Femur (tissue), 1 donor: ENCODE data around the gene PIK3AP1.

Experiments
- DNase-seq: peaks from one replicate; pipeline ENCODE4 v3.0.0-alpha.2; 2017

Gene PIK3AP1

DNA sequence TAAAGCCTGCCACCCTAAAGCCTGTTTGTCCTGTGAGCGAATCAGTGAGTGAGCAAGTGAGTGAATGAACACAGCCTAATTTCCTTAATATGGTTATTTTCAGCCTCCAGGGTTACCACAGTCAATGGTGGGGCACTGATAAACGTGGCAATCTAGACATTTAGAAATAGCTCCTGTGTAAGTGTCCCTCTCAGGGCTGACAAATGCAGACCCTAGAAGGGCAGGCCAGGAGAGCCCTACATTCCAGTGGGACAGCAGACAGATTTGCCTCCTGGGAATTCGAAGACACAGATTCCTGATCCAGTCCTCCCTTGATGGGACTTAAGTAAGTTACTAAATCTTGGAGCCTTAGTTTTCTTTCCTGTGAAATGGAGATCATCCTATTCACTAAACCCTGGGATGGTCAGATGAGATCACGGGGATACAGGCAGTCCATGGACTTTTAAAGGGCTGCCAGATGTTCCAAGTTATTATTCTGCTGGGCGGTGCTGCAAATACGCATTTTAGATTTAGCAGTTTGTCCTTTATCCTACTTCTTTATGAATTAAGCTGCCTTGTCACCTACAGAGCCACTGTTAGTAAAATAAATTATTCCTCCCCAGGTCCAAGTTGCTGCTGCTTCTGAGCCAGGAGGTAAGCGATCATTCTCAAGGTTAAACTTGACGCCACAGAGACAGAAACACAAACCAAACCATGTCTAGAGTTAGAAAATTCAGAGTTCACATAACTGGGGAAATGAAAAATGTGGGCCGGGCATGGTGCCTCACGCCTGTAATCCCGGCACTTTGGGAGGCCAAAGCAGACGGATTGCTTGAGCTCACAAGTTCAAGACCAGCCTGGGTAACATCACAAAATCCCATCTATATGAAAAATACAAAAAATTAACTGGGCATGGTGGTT lies 78.7 kb downstream of the PIK3AP1 start:
- no peak for DNase-seq

DNA sequence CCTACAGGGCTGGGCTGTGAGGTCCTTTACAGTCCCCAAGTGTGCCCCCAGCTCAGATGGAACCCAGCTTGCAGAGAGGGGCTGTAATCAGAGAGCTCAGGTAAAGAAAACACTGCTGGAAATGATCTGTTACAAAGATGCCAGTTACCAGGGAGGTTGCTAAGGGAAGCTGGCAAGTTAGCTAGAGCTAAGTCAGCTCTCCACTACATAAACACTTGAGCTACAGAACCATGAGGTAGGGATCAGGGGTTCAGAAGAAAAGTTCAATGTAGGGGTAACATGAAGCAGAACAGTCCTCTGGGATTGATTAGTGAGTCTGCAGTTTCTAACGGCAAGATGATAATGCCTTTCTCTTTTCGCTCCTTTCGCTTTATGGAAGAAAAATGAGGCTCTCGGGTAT lies 80.4 kb downstream of the PIK3AP1 start:
- DNase-seq: no peak

DNA sequence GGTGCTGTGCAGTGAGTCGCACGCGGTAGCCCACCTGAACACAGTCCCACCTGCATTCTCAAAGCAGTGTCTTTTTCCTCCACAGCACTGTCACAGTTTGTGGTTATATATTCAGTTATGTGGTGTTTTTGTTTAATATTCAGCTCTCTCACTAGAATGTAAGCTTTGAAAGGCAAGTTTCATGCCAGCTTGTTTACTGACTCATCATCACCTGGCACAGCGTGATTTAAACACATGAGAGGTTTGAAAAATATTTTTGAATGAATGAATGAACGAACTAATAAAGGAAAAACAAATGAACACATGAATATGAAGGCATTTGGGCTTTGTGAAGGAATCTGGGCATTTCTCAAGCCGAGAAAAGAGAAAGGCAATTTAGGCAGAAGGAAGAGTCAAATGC lies 81.6 kb downstream of the PIK3AP1 start:
- DNase-seq: no peak

DNA sequence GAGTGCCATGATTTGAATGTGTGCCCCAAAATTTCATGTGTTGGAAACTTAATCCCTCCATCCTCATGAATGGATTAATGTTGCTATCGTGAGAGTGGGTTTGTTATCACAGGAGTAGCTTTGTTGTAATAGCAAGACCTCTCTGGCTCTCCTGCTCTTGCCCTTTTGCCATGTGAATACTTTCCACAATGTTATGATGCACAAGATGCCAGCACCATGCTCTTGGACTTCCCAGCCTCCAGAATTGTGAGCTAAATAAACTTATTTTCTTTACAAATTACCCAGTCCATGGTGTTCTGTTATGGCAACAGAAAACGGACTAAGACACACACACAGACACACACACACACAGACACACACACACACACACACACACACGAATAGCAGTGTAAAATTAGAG lies 82.2 kb downstream of the PIK3AP1 start:
- DNase-seq: no peak

DNA sequence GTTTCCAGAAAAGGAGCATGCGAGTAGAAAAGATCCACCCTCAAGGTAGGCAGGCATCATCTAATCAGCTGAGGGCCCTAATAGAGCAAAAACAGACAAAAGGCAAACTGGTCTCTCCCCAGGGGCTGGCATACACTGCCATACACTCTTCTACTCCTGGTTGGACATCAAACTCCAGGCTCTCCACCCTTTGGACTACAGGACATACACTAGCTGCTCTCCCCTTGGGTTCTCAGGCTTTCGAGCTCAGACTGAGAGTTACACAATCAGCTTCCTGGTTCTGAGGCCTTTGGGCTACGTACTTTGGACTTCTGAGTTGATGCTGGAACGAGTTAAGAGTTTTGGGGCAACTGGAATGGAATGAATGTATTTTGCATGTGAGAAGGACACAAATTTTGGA lies 82.6 kb downstream of the PIK3AP1 start:
- DNase-seq: no peak

DNA sequence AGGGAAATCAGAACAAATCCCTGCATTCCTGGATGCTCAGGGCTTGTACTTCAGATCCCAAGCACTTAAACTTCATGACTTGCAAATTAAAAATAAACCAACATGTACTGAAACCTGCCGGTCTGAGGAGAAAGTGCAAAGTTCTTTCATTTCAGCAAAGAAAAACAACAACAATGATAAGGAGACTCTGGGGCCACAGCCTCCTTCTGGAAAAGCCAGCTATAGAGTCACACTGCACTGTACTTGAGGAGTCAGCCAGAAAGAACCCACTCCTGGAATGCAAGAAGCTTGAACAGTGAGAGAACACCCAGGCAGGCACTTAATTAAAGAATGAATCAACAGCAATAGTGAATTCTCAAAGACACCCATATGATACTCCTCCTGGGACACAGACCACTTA lies 83.8 kb downstream of the PIK3AP1 start:
- no peak for DNase-seq

DNA sequence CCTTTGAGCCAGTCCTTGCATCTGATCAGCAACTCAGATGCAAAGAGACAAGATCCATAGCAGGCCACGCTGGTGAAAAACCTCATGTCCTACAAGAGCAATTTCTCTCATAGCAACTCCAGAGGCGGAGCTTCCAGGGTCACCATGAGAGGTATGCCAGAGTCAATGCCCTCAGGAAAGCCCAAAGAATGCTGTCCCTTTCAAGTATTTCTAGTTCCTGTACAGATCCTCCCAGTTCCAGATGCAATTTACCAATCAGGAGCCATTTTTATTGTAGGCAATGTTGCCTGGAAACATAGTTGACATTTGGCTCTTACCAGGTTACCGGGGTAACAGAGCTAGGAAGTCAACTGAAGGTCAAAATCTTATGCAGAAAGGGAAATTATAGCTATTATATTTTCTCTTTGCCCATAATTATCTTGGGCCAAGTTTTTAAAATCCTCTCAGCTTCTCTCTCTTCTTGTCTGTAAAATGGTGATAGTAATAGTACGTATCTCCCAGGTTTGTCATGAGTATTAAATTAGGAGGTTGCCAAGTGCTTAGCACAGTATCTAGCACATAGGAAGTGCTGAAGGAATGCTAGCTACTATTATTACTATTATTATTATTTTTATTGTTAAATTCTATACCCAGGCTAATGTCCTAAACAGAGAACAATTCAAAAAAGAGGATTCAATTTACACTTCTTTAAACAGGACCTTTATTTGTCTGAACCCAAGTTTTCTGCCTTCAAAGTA lies 87.2 kb downstream of the PIK3AP1 start:
- DNase-seq: no peak

DNA sequence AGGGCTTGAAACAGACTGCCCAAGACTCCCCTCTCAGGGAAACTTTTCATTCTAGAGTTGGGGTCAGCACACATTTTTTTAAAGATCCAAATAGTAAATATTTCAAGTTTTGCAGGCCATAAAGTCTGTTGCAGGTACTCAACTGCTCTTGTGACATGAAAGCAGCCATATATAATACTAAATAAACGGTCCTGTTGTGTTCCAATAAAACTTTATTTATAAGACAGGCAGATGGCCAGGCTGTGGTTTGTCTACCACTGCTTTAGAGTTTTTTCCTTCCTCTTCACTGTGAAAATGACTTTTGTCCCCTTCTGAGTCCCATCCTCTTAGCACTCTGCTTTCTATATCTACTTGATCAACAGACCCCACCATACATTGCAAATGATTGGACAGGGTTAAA lies 93.0 kb downstream of the PIK3AP1 start:
- DNase-seq: no peak

DNA sequence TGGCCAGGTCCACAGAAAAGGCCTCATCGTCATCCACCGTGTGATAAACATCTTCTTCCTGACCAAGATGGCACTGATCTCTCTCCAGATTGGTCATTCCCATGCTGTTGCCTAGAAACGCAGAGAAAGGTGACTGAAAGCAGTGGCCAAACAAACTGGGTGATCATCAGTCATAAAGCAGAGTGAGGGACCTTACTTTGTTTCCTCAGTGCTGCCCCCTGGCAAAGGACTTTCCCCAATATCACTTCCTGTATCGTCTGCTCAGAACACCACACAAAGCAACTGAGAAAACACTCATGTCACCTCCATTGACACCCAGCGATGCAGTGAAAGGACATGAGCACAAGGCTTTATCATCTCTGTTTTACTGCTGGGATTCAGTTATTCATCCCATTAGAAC lies 93.5 kb downstream of the PIK3AP1 start:
- DNase-seq: no peak

DNA sequence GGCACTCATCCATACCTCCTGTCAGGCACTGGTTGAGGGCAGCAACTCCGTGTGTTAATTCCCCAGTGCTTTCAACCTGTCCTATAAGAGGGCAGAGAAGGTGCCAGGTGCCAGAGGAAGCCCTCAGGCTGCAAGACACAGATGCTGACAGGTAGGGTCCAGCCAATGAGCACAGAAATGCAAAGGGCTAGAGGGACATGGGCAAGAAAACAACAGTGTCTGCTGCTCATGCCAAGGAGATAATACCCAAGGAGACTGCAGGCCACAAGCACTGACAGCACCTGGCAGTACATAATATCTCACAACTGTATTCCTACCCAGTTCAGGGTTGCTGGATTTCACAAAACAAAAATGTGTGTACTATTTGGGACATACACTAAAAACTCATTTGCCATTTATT lies 95.1 kb downstream of the PIK3AP1 start:
- no peak for DNase-seq

DNA sequence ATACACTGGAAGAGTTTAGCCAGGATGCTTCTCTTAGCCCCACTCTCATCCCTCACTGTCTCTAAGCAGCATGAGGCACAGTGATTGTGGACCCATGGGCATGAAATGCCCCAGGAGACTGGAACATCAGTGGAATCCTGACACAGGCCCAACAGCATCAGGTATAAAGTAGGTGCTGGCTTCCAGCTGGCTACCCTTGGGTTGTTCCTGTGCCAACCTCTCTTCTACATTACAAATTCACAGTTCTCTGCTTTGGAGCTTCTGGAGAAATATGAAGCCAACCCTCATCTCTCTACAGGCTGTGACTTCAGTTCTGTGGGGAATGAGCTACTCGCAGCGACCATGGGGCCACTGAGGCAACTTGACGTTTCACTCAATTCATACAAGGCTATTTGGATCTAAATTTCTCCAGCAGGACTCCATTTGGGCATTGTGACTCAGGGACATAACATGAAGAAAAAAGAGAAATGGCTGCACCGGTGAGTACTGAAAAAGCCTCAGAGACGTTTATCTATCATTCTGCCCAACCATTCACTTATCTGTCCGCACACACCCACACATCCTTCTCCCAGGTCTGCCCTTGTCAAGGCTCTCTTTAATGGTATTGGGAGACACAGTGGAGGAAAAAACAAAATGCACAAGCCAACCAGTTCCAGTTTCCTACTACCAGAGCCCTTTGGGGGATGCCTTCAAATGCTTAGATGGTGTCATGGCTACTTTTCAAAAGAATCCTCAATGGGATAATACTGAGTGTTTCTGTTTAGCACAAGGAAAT lies 98.1 kb downstream of the PIK3AP1 start:
- DNase-seq: no peak

DNA sequence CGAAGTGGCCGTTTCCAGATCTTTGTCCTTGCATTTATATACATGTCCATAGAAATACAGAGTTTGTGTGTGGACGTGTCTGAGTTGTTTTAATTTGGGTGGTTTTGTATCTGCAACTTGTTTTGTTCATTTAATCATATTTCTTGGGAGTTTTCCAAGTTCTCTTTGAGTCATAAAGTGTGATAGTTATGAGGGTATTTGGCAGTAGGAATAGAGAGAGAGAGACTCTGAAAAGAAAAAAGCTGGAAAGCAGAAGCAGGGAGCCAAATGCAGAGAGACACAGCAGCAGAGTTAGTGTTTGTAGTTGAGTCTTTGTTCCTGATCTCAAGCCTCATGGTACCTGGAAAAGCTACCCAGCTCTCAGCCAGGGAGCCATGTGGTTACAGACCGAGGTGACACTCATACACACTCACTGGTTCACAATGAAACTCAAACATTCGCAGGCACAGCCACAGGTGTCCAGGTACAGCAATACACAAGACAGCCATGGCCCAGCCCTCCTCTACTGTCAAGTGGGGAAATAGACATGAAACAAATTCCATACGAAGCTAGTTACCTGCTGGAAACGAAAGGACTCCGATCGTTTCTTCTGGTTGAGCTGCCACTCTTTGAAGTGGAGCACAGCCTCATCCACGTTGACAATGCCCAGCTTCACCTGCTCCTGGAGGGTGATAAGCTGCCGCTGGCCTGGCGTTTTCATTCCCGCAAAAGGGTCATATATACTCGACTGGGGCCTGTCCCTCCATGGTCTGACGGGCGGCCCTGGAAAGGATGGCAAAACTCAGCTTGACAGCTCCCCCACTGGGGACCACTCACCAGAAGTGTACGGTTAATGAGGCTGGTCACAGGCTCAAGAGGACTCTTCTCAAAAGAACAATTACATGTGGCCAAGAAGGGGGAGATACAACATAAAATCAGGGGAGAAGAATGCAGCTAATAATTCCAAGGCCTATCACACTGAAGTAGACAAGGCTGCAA lies 100.2 kb downstream of the PIK3AP1 start:
- no peak for DNase-seq

DNA sequence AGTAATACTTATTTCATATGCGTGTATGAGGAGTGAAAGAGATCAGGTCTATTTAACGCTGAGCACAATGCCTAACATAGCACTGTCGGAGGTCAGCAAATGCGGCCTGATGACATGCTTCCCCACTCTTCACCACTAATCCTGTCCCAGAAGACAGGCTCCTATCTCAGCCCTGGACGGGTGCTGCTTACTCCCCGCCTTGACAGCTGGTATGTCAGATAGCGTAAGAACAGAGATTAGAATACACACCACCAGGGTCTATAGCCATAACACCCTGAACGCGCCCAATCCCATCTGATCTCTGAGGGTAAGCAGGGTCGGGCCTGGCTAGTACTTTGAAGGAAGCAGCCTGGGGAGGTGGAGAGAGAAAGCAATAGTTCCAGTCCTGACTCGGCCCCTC lies 101.2 kb downstream of the PIK3AP1 start:
- DNase-seq: no peak

DNA sequence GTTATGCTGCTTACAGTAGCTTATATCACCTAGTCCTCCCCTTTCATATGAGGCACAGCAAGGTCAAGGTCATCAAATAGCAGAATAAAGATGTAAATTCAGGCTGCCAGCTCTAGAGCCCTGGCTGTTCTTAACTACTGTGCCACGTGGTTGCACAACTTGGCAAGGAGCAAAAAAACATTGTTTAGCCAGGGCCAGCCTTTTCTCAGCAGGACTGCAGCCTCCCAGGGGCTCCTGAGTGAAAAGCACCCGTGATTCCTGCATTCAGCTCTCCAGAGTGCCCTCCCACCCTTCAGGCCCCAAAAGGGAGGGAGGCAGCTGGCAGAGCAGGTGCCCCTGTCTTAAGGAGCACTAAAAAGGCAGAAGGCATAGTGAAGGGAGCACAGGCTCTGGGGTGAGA lies 101.7 kb downstream of the PIK3AP1 start:
- no peak for DNase-seq

DNA sequence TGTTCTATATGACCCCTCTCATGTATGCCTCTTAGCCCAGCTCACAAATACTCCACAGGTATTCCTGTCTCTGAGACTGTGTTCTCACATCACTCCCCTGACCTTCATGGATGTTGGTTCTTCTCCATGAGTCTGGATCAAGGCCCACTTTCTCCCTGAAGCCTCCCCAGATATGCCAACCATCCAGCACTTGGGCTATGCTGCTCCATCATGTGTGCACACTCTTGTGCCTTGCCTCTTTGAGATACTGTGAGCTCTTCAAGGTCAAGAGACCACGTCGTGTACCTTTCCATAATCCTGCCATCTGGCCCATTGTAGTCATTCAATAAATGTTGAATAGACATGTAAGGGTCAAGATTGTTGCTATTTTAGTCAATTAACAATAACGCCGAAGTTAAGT lies 103.4 kb downstream of the PIK3AP1 start:
- DNase-seq: no peak

DNA sequence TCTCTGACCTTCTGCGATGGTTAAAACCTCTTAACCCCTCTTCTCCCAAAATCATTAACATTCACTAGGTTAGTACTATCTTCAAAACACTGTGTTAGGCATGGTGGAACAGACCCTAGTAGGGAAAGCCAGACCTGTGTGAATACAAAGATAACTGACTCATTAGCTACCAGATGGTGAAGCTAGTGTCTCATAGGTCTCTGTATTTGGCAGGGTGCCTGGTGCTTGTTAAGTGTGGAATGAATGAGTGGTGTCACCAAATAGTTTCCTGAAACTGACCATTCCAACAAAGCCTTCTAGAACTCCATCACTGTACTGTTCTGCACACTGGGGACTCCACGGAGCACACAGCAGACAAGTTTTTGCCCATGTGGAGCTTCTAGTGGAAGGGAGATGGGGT lies 105.8 kb downstream of the PIK3AP1 start:
- no peak for DNase-seq

DNA sequence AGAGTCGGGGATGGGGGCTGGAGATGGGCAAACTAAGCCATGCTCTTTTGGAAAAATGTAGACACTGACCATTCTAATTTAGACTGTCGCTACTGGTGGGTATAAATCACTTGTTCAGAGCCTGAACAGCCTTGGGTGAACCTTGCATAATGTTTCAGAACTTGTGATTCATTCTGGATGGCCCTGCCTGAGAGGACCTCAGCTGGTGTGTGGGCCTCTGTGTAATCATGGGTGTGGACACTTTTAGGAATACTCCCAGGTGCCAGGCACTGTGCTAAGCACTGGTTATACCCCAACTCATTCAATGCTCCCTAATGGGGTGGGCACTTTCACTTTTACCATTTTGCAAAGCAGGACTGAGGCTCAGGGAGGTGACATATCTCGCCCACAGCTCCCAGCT lies 106.7 kb downstream of the PIK3AP1 start:
- no peak for DNase-seq

DNA sequence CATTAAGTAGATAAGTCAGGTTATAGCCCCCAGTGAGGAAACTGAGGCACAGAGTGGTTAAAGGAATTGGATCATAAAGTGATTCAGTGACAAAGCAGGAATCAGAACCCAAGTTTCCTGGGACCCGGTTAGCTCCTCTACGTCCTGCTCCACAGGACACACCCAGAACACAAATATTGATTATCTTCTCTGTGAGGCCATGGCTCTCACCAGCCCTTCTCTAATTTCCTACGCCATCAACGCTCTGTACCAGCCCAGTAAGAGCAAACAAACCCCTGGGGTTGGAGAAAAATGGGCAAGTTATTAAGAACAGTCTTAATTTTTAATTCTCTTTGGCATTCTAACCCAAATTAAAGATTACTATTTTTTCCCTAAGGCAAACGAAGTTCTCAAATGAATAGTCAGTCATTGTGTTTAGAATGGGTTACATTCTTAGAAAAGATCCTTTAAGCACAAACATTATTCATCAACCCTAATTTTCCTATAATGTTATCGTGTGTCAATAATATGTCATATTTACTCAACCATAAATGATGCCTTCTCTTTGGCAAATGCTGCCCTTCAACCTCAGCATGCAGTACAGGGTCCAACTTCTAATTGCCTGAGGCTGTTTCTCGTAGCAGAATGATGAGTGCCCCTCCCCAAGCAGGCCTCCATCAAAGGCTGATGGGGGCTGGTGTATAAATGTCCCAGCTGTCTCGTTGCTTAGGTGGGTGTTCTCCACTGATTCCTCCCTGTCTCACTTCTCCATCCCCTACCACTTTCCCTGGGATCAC lies 108.1 kb downstream of the PIK3AP1 start:
- DNase-seq: no peak

DNA sequence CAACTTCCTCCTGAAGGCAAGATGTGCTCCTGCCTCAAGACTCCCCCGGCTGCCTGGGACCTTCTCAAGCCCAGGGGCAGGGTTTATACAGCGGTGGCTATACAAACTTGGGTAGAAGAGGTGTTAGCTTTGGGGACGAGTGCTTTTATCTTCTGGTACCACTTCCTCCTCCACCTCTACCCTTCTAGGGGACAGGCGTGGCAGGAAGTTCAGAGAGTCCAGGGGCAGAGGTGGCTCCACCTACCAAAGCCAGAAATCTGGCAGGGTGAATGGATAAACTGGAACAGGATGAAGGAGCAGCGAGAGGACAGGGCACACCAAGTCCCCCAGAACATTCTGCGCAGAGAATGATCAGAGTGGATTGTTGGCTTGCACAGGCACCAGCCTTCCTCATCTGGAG lies 109.5 kb downstream of the PIK3AP1 start:
- DNase-seq: no peak

DNA sequence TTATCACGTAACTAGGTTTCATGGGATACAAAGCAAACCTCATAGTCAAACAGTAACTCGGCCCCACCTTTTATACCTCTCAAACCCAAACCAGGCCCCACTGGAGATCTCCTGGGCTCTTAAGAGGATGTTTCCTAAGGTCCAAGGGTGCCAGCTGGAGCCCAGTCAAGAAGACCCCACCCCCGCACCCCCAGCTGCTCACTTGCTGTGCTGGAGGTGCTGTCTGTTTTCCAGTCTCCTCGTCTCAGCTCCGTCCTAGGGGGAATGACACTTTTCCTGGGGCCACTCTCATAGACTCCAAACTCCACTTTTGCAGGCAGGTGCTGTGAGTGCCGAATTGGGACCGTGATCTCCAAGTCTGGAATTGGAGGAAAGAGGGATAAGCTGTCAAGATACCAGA lies 110.8 kb downstream of the PIK3AP1 start:
- DNase-seq: no peak

DNA sequence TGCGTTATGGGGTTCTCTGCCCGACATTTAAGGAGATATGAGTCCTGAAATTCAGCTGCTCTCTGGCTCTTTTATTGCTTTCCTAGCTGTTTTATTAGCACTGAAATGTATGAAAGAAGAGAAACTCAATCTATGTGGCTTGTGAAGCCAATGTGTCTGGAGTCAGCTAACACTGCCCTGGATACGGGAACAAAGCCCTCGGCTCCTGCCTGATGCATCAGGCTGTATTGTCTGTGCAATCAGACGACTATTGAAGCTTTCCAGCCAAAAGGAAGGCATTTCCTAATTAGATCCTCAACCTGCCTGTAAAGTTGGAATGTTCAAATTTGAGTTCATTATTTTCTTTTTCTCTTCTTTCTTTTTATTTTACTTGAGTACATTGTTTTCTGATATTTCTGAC lies 111.5 kb downstream of the PIK3AP1 start:
- DNase-seq: no peak

DNA sequence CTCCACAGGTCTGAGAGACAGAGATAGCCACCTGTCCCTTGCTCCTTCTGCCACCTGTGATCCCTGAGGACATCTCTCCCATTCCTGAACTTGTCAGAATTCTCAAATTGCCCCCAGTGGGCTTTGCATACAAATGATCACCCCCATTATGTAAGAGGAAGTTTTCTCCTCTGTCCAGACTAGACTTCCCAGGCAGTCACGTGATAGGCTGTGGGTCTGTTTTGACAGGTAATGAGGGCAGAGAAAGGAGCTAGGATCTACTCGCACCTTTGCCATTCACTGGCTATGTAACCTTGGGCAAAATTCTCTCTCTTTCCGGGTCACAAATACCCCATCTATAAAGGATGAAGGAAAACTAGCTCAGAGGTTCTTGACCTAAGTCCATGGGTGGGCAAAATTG lies 112.1 kb downstream of the PIK3AP1 start:
- no peak for DNase-seq
